Fibroblast of skin of scalp (primary cell): Measurements from ENCODE around the gene LILRA5.
A peak's percentile ranks its signal among the peaks of the same experiment; 100 is the strongest.
"Not testable (repeated sequence)": the region's sequence is repeated elsewhere in the genome, so short reads cannot be mapped to it uniquely, and the experiment has no call there.

Experiments used
- DNase-seq: peaks from one replicate; pipeline ENCODE4 v3.0.0-alpha.2; 2013

Gene LILRA5

DNA sequence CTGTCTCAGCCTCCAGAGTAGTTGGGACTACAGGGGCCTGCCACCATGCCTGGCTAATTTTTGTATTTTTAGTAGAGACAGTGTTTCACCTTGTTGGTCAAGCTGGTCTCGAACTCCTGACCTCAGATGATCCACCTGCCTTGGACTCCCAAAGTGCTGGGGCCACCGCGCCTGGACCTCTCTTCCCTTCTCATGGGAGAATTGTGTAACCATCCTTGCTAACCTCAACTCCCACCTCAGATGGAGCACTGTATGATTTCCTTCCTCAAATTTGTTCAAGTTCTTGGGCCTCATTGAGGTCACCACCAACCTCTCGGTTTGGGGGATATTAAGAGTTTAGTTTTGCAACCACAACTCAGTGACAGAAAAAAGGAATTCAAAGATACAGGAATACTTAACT is 10.7 kb downstream of the LILRA5 start:
- no peak for DNase-seq

DNA sequence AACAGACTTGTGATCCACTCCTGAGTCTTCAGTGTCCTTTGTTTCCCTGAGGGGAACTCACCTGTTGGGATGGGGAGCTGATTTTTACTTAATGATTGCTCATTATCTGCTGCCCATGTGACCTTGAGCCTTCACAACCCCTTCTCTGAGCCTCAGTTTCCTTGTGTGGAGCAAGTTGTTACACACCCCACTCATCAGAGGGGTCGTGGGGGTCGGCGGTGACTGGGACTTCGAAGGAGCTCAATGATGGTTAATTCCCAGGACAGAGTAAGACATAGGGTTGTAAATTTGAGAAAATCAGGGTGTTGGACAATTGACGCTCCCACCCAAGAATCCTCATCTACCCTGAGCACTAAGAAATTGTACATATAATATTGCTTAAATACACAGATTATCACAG is 13.5 kb downstream of the LILRA5 start:
- no peak for DNase-seq

GRCh38 chr19:54299126-54299498 is 13.9 kb downstream of the LILRA5 start:
- no peak for DNase-seq

- DNase-seq, result no peak
Observed at GRCh38 chr19:54298357-54299125, 14.4 kb downstream of the LILRA5 start.

DNA sequence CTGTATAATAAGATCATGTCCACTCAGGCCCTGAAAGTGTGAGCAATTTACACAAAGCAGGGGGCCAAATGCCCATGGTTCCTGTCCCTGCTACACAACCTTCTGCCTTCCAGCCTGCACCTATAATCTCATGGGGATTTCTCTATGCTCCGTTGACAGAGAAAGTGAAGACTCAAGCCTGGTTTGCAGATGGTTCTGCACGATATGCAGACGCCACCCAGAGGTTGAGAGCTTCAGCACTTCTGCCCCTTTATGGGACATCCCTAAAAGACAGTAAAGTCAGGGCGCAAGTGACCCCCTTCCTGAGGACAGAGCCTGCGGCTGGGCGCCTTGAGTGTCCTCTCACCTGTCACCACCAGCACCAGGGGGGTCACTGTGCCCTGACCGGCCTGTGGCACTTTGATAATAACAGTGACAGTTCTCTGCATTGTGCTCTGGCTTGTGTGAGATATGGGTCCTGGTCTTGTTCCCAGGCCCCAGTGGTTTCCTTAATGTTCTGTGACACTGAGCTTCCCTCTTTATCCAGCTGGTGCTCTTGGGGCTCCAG is 15.1 kb downstream of the LILRA5 start:
- DNase-seq, result no peak

- no peak for DNase-seq
Observed at GRCh38 chr19:54294539-54294938, 18.4 kb downstream of the LILRA5 start.

GRCh38 chr19:54289160-54289559 is 23.8 kb downstream of the LILRA5 start:
- not testable (repeated sequence) for DNase-seq

DNA sequence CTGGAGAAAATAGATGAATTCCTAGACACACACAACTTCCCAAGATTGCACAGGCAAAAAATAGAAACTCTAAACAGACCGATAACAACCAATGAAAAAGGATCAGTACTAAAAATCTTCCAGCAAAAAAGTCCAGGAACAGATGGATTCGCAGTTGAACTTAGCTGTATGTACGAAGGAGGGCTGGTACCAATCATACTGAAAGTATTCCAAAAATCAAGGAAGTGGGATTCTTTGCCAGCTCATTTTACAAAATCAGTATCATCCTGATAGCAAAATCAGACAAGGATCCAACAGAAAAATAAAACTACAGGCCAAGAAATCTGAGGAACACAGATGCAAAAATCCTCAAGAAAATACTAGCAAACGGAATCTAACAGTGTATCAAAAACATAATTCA is 25.5 kb downstream of the LILRA5 start:
- peak; percentile 72 for DNase-seq

DNA sequence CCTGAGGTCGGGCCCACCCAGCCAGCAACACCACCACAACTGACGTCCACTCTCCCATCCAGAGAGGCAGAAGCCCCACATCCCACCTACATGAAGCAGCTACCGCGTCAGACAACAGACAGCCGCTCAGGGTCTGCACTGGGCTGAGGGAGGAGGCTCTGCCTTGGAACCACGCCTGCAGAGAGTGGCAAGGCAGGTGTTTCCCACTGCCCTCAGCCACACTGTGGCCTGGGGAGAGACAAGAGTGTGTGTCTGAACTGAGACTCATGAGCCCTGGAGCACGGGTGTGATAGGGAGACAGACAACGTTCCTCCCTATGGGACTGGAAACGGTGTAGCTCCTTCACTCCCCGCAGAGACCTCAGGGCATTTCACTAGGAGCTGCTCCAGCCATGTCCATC is 26.7 kb downstream of the LILRA5 start:
- not testable (repeated sequence) for DNase-seq

DNA sequence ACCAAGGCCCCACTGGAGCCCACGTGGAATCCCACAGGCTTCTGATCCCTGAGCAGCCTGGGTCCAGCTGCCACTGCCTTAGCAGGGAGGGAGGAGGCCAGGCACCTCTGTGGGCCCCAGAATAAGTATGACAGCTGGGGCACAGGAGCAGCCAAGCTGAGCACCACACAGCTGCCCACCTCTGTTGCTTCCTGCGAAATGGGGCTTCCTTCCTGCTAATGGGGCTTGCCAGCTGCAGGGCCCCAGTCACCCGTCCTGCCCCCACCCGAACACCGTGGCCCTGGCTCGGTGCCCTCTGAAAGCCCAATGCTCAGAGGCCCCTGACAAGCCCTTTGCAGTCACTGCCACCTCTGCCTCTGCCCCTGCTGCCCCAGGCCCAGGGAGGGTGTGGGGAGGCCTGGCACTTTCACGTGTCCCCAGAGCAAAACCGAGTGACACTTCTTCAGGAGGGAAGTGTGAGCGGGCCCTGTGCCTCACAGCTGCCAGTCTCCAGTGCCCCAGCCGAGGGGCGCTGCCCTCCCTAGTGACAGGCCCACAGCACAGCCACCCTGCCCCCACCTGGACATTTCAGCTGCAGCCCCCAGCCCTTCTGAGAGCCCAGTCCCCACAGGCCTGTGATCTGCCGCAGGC is 27.4 kb downstream of the LILRA5 start:
- not testable (repeated sequence) for DNase-seq

DNA sequence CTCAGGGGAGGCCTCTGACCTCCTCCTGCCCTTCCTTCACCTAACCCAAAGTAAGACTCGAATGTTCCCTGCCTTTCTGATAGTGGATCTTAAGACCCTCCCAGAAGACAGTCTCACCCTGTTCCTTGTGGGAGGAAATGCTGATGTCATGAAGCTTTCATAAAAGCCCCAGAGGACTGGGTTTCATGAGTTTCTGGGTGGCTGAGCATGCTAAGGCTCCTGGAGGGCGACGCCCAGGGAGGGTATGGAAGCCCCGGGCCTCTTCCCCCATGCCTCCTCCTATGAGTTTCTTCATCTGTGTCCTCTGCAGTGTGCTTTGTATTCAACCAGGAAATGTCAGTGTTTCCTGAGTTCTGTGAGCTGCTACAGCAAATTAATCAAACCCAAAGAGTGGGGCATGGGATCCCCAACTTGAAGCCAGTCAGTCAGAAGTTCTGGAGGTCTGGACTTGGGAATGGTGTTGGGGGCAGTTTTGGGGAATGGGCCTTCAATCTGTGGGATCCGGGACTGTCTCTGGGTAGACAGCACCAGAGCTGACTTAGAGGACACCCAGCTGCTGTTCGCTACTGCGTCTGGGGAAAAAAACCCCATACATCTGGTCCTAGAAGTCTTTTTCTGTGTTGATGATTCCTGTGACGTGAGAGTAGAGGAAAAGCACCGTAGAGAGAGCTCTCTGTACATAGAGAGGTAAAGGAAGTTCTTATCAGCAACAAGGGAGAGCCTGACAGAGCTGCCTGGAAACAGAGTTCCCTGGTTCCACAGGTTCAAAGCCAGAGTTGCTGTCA is 30.1 kb downstream of the LILRA5 start:
- no peak for DNase-seq

DNA sequence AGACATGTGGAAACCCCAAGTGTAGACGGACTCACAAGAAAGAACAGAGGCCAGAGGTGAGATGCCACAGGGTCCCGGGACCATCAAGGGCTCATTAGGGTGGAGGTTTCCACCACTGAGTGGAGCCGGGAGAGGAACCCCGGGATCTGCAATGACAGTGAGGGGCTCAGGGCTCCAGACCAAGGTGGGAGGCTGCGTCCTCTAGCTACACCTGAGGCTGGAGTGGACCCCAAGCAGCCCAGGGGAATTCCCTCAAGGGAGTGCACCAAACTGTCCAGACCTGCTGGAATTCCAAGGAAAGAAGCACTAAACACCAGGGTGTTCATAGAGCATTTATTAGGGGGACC is 31.3 kb downstream of the LILRA5 start:
- DNase-seq, result not testable (repeated sequence)

DNA sequence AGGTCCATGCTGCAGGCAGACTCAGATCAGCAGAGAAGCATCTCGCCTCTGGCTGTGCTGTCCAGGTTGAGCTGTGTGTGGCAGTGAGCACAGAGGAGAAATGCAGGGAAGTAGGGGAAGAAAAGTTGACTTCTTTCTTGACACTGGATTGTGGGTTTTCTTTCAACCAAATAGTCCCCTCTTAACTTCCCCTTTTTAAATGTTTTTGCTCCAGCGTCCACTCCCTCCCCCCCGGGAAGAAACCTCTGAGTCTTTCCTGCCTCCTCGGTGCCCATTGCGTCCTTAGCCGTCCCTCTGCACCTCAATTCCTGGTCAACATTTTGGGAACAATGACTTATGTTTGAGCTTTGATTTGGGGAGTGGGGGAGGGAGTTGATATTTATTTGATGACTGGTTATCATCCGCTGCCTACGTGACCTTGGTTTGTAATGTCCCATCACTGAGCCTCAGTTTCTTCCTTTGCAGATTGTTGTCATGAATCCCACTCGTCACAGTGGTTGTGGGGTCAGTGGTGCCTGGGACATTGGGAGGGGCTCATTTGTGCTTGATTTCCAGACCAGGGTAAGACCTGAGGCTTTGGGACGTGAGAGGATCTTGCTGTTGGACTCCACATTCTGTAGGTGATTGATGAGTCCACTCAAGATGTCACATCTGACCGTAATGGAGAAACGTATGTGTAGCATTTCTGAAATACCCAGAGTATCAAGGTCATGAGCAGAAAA is 31.8 kb downstream of the LILRA5 start, which contains the start of gene LILRB2:
TSS of gene LILRB2 (minus strand) at position 104 of the 722 bp plus-strand sequence. CDS start 614 bp downstream, outside the sequence.
- DNase-seq, result no peak

DNA sequence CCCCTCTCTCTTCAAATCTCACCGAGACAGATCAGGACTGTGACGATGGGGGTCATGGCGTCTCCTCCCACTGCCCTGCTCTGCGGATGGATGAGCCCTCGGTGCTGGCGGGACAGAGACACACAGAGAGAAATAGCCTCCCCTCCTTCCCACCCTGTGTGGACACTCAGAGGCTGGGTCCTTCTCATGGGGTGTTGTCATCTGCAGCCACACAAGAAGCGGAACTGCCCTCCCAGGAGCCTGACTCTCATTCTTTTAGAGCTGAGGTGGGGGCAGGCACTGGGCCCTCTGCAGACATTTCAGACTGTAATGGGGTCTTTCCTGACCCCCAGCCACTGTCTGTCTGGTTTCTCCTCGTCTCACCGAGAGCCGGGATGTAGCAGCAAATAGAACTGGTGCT is 32.5 kb downstream of the LILRA5 start:
- not testable (repeated sequence) for DNase-seq

DNA sequence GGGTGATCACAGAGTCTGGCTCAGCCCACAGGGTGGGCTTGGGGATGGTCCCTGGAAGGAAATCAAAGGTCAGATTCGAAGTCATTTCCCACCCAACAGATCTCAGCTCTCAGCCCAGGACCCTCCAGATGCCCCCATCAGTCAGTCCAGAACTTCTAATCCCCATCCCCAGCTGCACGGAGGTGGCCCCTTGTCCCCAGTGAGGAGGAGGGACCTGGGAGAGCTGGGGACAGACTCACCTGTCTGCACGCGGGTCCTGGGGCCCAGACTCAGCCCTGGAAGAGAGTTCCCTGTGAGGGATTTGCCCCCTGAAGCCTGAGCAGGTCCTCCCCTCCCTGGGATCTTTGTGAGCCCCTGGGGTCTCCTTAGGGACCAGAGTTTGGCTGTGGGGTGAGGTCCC is 32.9 kb downstream of the LILRA5 start:
- DNase-seq, result not testable (repeated sequence)

- DNase-seq, result no peak
Observed at GRCh38 chr19:54279406-54279962, 33.5 kb downstream of the LILRA5 start.

DNA sequence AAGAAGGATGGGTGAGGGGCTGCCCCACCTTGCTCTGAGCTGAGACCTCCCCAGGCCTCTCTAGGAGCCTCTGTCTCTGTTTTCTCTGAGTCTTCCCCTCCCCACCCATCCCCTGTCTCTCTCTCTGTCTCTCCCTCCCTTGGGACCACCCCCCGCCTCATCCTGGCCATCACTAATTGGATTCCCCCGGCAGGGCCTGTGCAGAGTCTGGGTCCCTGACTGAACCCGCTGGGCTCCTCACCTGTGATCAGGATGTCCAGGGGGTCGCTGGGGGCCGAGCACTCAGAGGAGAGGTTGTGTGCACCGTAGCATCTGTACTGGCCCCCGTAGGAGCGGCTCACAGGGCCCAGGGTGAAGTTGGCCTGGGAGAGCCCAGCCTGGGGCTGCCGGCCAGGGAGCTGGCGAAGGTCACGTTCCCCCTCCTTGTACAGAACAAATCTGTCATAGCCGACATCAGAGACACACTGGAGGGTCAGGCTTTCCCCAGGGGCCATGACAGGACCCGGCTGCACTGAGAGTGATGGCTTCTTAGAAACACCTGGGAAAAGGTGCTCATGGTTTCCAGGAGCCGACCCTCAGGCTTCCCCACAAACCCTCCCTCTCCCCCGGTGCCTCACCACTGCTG is 34.3 kb downstream of the LILRA5 start:
- DNase-seq, result not testable (repeated sequence)

DNA sequence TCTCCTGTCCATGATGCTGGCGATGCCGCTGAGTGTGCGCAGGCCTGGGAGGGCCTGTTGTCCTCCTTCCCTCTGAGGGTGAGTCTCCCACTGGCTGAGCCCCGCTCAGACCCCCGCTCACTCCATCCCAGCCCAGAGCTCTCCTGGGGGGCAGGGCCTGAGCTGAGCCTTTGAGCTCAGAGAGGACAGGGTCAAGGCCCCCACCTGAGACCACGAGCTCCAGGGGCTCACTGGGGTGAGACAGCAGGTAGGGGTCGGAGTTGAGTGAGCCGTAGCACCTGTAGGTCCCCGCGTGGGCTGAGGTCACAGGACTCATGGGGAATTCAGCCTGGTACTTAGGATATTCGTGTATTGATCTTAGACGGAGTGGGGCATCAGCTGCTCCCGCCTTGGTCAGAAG is 34.9 kb downstream of the LILRA5 start:
- not testable (repeated sequence) for DNase-seq

DNA sequence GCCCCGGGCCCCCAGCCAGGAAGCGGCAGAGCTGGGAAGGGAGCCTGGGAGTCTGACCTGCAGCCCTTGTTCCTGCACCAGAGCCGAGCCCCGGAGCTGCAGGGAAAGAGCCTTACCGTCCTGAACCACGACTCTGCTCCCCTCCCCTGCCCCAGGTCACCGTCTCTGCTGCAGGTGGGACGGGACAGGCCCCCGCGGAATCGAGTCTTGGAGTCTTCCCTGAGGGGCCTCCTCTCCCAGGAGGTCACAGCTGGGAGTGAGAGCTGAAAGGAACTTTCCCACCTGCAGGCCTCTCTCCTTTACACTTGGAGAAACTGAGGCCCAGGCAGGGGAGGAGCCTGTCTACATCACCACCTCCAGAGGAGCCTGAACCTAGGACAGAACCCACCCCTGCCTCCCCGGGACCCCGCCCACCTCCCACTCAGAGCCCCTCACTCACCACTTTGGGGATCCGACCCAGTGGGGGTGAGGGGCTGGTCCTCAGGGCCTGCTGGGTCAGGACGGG is 35.8 kb downstream of the LILRA5 start:
- not testable (repeated sequence) for DNase-seq

DNA sequence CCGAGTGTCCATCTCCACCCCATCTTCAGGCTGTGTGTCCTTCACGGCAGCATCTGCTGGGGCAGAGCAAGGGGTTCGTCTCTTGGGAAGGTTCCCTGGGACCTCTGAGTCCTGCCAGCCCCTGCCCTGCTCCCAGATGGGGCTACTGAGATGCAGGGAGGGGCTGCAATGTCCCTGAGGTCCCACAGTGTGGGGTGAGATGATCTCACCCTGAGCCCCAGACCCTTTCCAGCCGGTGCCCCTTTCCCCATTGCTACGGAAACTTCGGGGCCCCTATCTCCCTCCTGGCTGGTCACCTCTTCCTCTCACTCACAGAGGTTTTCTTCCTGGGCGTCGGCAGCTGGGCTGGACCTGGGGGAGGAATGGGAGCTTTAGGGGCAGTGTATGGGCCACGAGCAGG is 37.0 kb downstream of the LILRA5 start:
- no peak for DNase-seq

GRCh38 chr19:54274516-54274915 is 38.5 kb downstream of the LILRA5 start:
- DNase-seq, result not testable (repeated sequence)
